GM12873 (cell line): ENCODE data around the gene MIB2.

Experiments used
- TF ChIP-seq, protein P1 (sequence below): IDR thresholded peaks from 2 replicates; pipeline ENCODE4 v1.5.1; 2012; ENCODE audit warnings: low read depth, mild to moderate bottlenecking, moderate library complexity, low read length, control low read depth; ENCODE audit not compliant: insufficient read depth; ENCODE audit errors: missing control alignments

MIB2 gene

DNA sequence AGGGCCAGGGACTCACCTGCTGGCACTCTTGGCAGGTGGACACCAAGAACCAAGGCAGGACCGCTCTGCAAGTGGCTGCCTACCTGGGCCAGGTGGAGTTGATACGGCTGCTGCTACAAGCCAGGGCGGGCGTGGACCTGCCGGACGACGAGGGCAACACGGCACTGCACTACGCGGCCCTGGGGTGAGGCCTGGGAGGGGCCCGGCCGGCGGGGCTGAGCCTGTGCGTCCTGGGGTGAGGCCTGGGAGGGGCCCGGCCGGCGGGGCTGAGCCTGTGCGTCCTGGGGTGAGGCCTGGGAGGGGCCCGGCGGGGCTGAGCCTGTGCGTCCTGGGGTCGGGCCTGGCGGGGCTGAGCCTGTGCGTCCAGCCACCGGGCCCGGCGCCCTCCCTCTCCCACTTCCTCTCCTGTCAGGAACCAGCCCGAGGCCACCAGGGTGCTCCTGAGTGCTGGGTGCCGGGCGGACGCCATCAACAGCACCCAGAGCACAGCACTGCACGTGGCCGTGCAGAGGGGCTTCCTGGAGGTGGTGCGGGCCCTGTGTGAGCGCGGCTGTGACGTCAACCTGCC lies 12.0 kb downstream of the MIB2 start:
- TF ChIP-seq, protein P1, sequence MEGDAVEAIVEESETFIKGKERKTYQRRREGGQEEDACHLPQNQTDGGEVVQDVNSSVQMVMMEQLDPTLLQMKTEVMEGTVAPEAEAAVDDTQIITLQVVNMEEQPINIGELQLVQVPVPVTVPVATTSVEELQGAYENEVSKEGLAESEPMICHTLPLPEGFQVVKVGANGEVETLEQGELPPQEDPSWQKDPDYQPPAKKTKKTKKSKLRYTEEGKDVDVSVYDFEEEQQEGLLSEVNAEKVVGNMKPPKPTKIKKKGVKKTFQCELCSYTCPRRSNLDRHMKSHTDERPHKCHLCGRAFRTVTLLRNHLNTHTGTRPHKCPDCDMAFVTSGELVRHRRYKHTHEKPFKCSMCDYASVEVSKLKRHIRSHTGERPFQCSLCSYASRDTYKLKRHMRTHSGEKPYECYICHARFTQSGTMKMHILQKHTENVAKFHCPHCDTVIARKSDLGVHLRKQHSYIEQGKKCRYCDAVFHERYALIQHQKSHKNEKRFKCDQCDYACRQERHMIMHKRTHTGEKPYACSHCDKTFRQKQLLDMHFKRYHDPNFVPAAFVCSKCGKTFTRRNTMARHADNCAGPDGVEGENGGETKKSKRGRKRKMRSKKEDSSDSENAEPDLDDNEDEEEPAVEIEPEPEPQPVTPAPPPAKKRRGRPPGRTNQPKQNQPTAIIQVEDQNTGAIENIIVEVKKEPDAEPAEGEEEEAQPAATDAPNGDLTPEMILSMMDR = no peak

DNA sequence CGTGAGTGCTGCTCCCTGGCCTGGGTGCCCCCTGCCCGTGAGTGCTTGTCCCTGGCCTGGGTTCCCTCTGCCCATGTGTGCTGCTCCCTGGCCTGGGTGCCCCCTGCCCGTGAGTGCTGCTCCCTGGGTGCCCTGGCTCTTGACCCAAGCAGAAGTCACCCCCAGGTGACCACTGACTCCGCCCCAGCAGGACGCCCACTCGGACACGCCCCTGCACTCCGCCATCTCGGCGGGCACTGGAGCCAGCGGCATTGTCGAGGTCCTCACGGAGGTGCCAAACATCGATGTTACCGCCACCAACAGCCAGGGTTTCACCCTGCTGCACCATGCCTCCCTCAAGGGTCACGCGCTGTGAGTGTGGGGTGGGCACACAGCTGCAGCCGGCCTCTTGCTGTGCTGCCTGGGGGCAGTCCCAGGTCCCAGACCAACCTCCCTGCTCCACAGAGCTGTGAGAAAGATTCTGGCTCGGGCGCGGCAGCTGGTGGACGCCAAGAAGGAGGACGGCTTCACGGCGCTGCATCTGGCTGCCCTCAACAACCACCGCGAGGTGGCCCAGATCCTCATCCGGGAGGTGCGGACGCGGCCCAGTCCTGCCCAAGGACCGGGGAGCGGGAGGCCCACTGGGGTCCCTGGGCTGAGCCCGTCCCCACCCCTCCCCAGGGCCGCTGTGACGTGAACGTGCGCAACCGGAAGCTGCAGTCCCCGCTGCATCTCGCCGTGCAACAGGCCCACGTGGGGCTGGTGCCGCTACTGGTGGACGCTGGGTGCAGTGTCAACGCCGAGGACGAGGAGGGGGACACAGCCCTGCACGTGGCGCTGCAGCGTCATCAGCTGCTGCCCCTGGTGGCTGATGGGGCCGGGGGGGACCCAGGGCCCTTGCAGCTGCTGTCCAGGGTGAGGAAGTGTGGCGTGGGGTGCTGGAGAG lies 12.8 kb downstream of the MIB2 start:
- TF ChIP-seq, protein P1 = no peak

DNA sequence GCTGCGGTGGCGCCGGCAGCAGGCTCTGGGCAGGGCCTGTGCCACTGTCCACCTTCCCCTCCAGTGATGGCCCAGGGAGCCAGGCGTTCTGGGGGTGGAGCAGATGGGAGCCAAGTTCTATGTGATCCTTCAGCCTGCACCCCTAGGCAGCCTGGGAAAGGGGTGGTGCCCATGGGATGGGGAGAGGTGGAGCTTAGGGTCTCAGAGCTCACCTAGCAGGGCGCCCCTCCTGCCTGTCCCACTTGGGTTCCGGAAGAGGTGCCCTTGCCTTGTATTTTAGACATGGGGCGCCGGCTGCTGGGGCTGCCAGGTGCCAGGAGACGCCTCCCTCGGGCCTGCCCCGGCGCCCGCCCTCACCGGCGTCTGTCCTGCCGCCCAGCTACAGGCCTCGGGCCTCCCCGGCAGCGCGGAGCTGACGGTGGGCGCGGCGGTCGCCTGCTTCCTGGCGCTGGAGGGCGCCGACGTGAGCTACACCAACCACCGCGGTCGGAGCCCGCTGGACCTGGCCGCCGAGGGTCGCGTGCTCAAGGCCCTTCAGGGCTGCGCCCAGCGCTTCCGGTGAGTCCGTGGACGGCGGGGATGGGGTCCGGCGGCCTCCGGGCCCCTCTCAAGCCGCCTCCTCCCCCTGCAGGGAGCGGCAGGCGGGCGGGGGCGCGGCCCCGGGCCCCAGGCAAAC lies 13.6 kb downstream of the MIB2 start:
- TF ChIP-seq, protein P1 = no peak

DNA sequence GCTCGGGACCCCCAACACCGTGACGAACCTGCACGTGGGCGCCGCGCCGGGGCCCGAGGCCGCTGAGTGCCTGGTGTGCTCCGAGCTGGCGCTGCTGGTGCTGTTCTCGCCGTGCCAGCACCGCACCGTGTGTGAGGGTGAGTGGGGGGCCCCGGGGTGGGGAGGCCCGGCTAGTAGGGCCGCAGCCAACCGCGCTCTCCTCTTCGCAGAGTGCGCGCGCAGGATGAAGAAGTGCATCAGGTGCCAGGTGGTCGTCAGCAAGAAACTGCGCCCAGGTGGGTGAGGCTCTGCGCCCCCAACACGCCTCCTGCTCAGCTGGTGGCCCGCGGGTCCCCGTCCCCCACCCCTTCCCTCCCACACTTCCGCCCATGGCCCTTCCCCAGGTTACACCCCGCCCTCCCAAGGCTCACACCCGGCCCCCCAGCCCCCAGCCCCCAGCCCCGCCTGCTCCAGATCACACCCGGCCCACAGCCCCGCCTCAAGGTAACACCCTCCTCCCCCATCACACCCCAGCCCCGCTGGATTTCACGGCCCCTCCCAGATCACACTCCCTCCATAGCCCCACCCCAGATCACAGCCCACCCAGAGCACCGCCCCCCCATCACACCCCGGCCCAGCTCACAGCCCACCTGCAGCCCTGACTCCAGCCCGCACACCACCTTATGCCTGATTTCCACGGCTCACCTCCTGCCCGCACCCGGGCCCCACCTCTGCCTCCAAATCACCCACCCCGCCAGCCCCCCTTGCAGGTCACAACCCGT lies 14.3 kb downstream of the MIB2 start:
- TF ChIP-seq, protein P1 = no peak

DNA sequence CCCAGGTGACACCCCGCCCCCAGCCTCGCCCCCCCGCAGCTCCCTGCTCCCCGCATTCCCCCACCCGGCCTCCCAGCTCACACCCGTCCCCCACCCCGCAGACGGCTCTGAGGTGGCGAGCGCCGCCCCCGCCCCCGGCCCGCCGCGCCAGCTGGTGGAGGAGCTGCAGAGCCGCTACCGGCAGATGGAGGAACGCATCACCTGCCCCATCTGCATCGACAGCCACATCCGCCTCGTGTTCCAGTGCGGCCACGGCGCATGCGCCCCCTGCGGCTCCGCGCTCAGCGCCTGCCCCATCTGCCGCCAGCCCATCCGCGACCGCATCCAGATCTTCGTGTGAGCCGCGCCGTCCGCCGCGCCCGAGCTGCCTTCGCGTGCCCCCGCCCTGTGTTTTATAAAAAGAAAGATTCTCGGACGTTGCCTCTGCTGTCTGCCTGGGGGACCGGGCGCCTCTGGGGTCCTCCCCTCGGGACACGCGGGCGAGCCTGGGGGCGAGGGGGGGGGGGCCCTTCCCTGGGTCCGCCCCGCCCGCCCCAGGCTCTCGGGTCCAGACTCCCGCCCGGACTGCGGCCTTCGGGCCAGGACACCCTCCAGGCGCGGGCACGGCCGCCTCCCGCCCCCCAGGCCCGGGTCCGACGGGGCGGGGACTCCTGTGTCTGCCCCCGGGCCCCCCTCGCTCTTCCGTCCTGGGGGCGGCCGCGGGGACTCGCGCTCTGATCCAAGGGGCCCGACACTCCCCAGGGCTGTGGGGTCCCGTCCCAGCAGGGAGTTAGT lies 15.1 kb downstream of the MIB2 start:
- TF ChIP-seq, protein P1 = peak; percentile 13

DNA sequence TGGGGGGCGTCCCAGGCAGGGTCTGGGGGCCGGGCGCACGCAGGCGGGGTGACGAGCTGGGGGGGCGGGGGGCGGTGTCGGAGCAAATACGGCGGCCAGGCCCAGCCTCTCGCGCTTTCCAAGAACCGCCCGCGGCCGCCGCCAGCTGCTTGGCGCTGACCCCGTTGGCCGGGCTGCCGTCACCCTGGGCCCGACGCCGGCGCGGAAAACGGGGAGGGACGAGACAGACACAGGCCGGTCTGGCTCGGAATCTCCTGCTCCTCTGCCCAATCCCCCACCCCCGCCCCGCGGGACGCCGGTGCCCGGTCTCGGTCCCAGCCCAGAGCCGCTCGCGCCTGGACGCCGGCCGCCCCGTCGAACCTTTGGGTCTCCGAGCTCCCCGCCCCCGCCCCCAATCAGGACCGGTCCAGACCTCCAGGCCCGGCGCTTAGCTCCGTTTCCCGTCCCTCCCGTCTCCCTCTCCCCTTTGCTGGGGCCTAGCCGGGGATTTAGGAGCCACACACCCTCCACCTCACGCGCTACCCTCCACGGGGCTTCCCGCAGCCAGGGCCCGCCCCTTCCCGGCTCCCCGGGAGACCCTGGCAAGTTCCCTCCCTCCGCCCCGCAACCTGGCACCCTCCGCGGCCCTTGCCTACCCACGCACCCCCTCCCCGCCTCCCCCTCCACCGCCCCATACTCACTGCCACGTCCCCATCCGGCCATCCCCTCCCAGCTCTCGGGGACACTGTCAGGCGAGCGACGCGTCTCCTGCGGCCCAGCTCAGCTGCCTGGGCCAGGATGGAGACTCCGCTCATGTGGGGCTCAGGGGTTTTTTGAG lies 15.9 kb downstream of the MIB2 start:
- TF ChIP-seq, protein P1 = no peak
